Endothelial cell of umbilical vein (primary cell): ENCODE measurements around the gene PGAM1. TPM values are rescaled to one million over a fixed set of nuclear protein-coding genes. Genes with fewer than 3 reads are reported as not detected.
A peak's percentile ranks its signal among the peaks of the same experiment; 100 is the strongest.

Source experiments
- BruUV-seq: library from RNA; stranded (reverse); fragments of 400-500 nt; replicated peaks from 2 replicates; lab custom pipeline; 2021; lab: Mats Ljungman, UMichigan
- CTCF ChIA-PET: fragments of 300-600, 350-600 bp; sonication (Branson Sonifier 250); formaldehyde crosslinking; loops from one replicate; lab custom pipeline; 2021; ENCODE audit warnings: antibody characterized with exemption, inconsistent platforms; lab: Charles Lee
- POLR2A ChIA-PET: fragments of 300-600, 350-600 bp; sonication (Branson Sonifier 250); formaldehyde crosslinking; loops from one replicate; lab custom pipeline; 2021; ENCODE audit warnings: antibody characterized with exemption, inconsistent platforms; lab: Charles Lee
- DNase-seq: peaks from one replicate; pipeline ENCODE4 v3.0.0-alpha.2; 2011; ENCODE audit warnings: low read depth, low spot score
- FAIRE-seq: peaks from 2 replicates; lab custom pipeline; 2011; peaks lifted over from hg19 to GRCh38; lab: Jason Lieb, UNC
- H2AFZ ChIP-seq: 2 replicates; pipeline ENCODE4 v1.6.0; 2012; ENCODE audit warnings: low read depth, low read length, control low read depth, inconsistent platforms
- H3K27ac ChIP-seq: 2 replicates; pipeline ENCODE4 v1.5.1; 2011; ENCODE audit warnings: low read depth, mild to moderate bottlenecking, control low read depth, low read length, moderate library complexity; ENCODE audit not compliant: insufficient read depth
- H3K27me3 ChIP-seq, 2 experiments: 2 replicates each; pipeline versions ENCODE4 v1.6.0 to v1.6.1; 2011; ENCODE audit warnings: low read length in 2 of 2, mixed read lengths in 1 of 2; ENCODE audit not compliant: control insufficient read depth in 2 of 2, insufficient read depth in 2 of 2
- H3K36me3 ChIP-seq, 2 experiments: 2 replicates in 1 of 2; 3 replicates in 1 of 2; pipeline ENCODE4 v1.5.1; 2011; ENCODE audit warnings: low read length in 2 of 2, mild to moderate bottlenecking in 1 of 2, moderate library complexity in 1 of 2; ENCODE audit not compliant: control insufficient read depth in 2 of 2, insufficient read depth in 2 of 2; ENCODE audit errors: extremely low read depth in 1 of 2
- H3K4me1 ChIP-seq: 3 replicates; pipeline ENCODE4 v1.5.1; 2011; ENCODE audit warnings: mild to moderate bottlenecking, low read length; ENCODE audit not compliant: control insufficient read depth, insufficient read depth; ENCODE audit errors: extremely low read depth
- H3K4me2 ChIP-seq: 2 replicates; pipeline ENCODE4 v1.6.1; 2011; ENCODE audit warnings: low read length, control low read depth, mixed read lengths; ENCODE audit not compliant: insufficient read depth
- H3K4me3 ChIP-seq, 3 experiments: fragments of 200-600 bp in 1 of 3; sonication (generic), shearing (Covaris generic) in 1 of 3; replicated peaks in 1 of 3; 2 replicates each; pipeline ENCODE4 v1.5.1; 2011 to 2016; ENCODE audit warnings: control low read depth in 3 of 3, low read length in 3 of 3, mild to moderate bottlenecking in 2 of 3, inconsistent platforms in 1 of 3, low read depth in 1 of 3, moderate library complexity in 1 of 3; ENCODE audit not compliant: insufficient read depth in 1 of 3
- H3K79me2 ChIP-seq: 2 replicates; pipeline ENCODE4 v1.6.0; 2012; ENCODE audit warnings: low read length, inconsistent platforms; ENCODE audit not compliant: control insufficient read depth, insufficient read depth
- H3K9ac ChIP-seq: replicated peaks from 2 replicates; pipeline ENCODE3; 2011; ENCODE audit warnings: low read length, control low read depth; ENCODE audit not compliant: insufficient read depth; ENCODE audit errors: extremely low read depth
- H3K9me1 ChIP-seq: replicated peaks from 3 replicates; pipeline ENCODE4 v1.6.0; 2011; ENCODE audit warnings: mild to moderate bottlenecking, low read length; ENCODE audit not compliant: control insufficient read depth, insufficient read depth; ENCODE audit errors: extremely low read depth
- H3K9me3 ChIP-seq: replicated peaks from 2 replicates; pipeline ENCODE4 v1.5.1; 2012; ENCODE audit warnings: low read length, inconsistent platforms; ENCODE audit not compliant: control insufficient read depth, insufficient read depth
- H4K20me1 ChIP-seq: replicated peaks from 2 replicates; pipeline ENCODE3; 2011; ENCODE audit warnings: mild to moderate bottlenecking, low read length; ENCODE audit not compliant: control insufficient read depth, insufficient read depth; ENCODE audit errors: extremely low read depth
- CTCF ChIP-seq, 2 donors: IDR thresholded peaks; 1 replicate in 1 of 2; 2 replicates in 1 of 2; pipeline ENCODE4 v1.5.1; 2011; ENCODE audit warnings: low read length in 2 of 2, mild to moderate bottlenecking in 2 of 2, moderate library complexity in 2 of 2, control low read depth in 1 of 2, inconsistent platforms in 1 of 2, low read depth in 1 of 2; ENCODE audit not compliant: insufficient read depth in 1 of 2; ENCODE audit errors: extremely low read depth in 1 of 2
- EZH2 ChIP-seq: IDR thresholded peaks from 2 replicates; pipeline ENCODE4 v1.6.1; 2012; ENCODE audit warnings: borderline replicate concordance, low read depth, mild to moderate bottlenecking, moderate library complexity, low read length, inconsistent platforms; ENCODE audit not compliant: severe bottlenecking
- FOS ChIP-seq: IDR thresholded peaks from 2 replicates; pipeline ENCODE4 v1.6.1; 2011; ENCODE audit warnings: mild to moderate bottlenecking, low read length, moderate library complexity, borderline replicate concordance; ENCODE audit not compliant: insufficient read depth
- GATA2 ChIP-seq: IDR thresholded peaks from 2 replicates; pipeline ENCODE4 v1.7.0; 2011; ENCODE audit warnings: low read depth, mild to moderate bottlenecking, moderate library complexity, mixed read lengths, low read length; ENCODE audit not compliant: insufficient read length, insufficient read depth
- JUN ChIP-seq: IDR thresholded peaks from 2 replicates; pipeline ENCODE4 v1.6.1; 2011; ENCODE audit warnings: borderline replicate concordance, low read depth; ENCODE audit not compliant: insufficient read length, insufficient read depth
- MAX ChIP-seq: IDR thresholded peaks from 2 replicates; pipeline ENCODE4 v1.6.1; 2011; ENCODE audit not compliant: insufficient read depth, insufficient read length
- MYC ChIP-seq: IDR thresholded peaks from one replicate; pipeline ENCODE4 v1.6.1; 2011; ENCODE audit warnings: mild to moderate bottlenecking, low read depth, low read length
- POLR2A ChIP-seq: IDR thresholded peaks from 2 replicates; pipeline ENCODE4 v1.6.1; 2012; ENCODE audit warnings: low read depth, mild to moderate bottlenecking, control low read depth, low read length
- POLR2AphosphoS5 ChIP-seq: IDR thresholded peaks from 2 replicates; pipeline ENCODE4 v1.6.1; 2012; ENCODE audit warnings: low read depth, mild to moderate bottlenecking, control low read depth, low read length, moderate library complexity; ENCODE audit not compliant: insufficient read depth
- dilution Hi-C: fragments of 300-500 bp; cut with MboI; formaldehyde crosslinking; loops from one replicate; pipeline ENCODE4 v1.15.0; 2019; ENCODE audit warnings: low sequenced_read_pairs; ENCODE audit not compliant: extremely low pct_ligation_motif_present
- intact Hi-C: fragments of 100-400 bp; cut with micrococcal nuclease; formaldehyde crosslinking; loops from one replicate; pipeline ENCODE4 v1.10.0; 2022
- polyA plus RNA-seq, 4 experiments: library from polyadenylated mRNA; depleted of rRNA in 3 of 4; stranded (reverse) in 3 of 4; unstranded in 1 of 4; fragments of >200 nt; gene quantifications; 2 replicates each; pipeline versions ENCODE4 v1.2.1 to v1.2.3, GENCODE V29; 2011 to 2012; ENCODE audit warnings: missing spikeins in 1 of 4
- total RNA-seq: library from RNA; stranded (reverse); gene quantifications from 2 replicates; pipeline ENCODE4 v1.2.3, GENCODE V29; 2021

PGAM1 gene
- total and polyA plus RNA-seq, 2 donors (not counting 3 experiments of a cell fraction or from before 2014, with no cell fraction given): 375 TPM

- no peak overlapping the region for H3K9ac ChIP-seq
- TF ChIP-seq EZH2: no peak
- no peak for TF ChIP-seq POLR2A
- TF ChIP-seq JUN: no peak
- no peak for TF ChIP-seq MAX
- TF ChIP-seq FOS: no peak
- no peak for TF ChIP-seq POLR2AphosphoS5
- no peak for TF ChIP-seq CTCF (IDR thresholded peaks at IDR 0.05; ENCODE audit: extremely low read depth in 1 of 2, insufficient read depth in 1 of 2, low read depth in 1 of 2, low read length in 2 of 2)
- TF ChIP-seq GATA2: no peak
- no peak for TF ChIP-seq MYC
- BruUV-seq: no TSS peak
- FAIRE-seq (no peak), DNase-seq (peak; percentile 24)
- ChIA-PET POLR2A (no interaction called here), CTCF (interaction anchor here (0.9 to 5.8 kb wide), 13 partner anchors 8 to 148 kb away, joined by 3 to 61 read pairs (median 4); partner anchors contain the start of genes ANKRD2 and UBTD1)
- no peak overlapping the region for H3K4me3 ChIP-seq
- no peaks in the 10 kb centered on the region for H3K79me2 ChIP-seq
- no peaks in the 10 kb centered on the region for H3K9me1 ChIP-seq
- H4K20me1 ChIP-seq: no peaks in the 10 kb centered on the region
- H3K4me2 ChIP-seq: no peak overlapping the region
- dilution Hi-C loops (no loop called here), intact Hi-C loops (no loop called here)
- peaks cover 3% of the 10 kb centered on the region for H3K4me1 ChIP-seq
- H3K27me3 ChIP-seq: no peaks in the 10 kb centered on the region
- H3K27ac ChIP-seq: no peak overlapping the region
- no peaks in the 10 kb centered on the region for H3K9me3 ChIP-seq
- H2AFZ ChIP-seq: no peak overlapping the region
- H3K36me3 ChIP-seq: peaks cover 40 to 67% of the 10 kb centered on the region in 2 experiments
Observed at GRCh38 chr10:97464226-97464625, 38.2 kb downstream of the PGAM1 start.
